Liver (tissue), 9 donors: ENCODE data around the gene ACOT7. TPM values are rescaled to one million over a fixed set of nuclear protein-coding genes. Genes with fewer than 3 reads are reported as not detected.

Experiments
- DNase-seq: peaks from one replicate; pipeline ENCODE4 v3.0.0-alpha.2; 2017; ENCODE audit warnings: low spot score
- H3K27ac ChIP-seq, 2 donors: one replicate each; pipeline ENCODE4 v1.7.0; 2013; ENCODE audit warnings: inconsistent platforms in 2 of 2, low read length in 2 of 2, control low read depth in 1 of 2, low read depth in 1 of 2, mild to moderate bottlenecking in 1 of 2
- H3K27me3 ChIP-seq, 4 donors: one replicate each; pipeline versions ENCODE4 v1.6.1 to v1.7.0; 2013; ENCODE audit warnings: low read length in 3 of 4, inconsistent platforms in 1 of 4, mild to moderate bottlenecking in 1 of 4, moderate library complexity in 1 of 4; ENCODE audit not compliant: control insufficient read depth in 4 of 4, insufficient read depth in 4 of 4
- H3K36me3 ChIP-seq, 4 donors: one replicate each; pipeline versions ENCODE4 v1.6.1 to v1.7.0; 2013; ENCODE audit warnings: low read length in 3 of 4, mild to moderate bottlenecking in 3 of 4, low read depth in 1 of 4, moderate library complexity in 1 of 4; ENCODE audit not compliant: control insufficient read depth in 4 of 4, insufficient read depth in 3 of 4
- H3K4me1 ChIP-seq, 4 donors: one replicate each; pipeline versions ENCODE4 v1.6.1 to v1.7.0; 2013; ENCODE audit warnings: low read length in 3 of 4, mild to moderate bottlenecking in 3 of 4, moderate library complexity in 1 of 4; ENCODE audit not compliant: control insufficient read depth in 4 of 4, insufficient read depth in 4 of 4
- H3K4me3 ChIP-seq, 3 donors: one replicate each; pipeline versions ENCODE4 v1.6.1 to v1.7.0; 2013; ENCODE audit warnings: low read length in 3 of 3, control low read depth in 1 of 3, low read depth in 1 of 3, mild to moderate bottlenecking in 1 of 3
- H3K9ac ChIP-seq, 2 donors: one replicate each; pipeline ENCODE4 v1.7.0; 2013; ENCODE audit warnings: low read length in 2 of 2, mild to moderate bottlenecking in 2 of 2, moderate library complexity in 2 of 2, control low read depth in 1 of 2, low read depth in 1 of 2
- H3K9me3 ChIP-seq, 4 donors: one replicate each; pipeline versions ENCODE4 v1.6.1 to v1.7.0; 2013; ENCODE audit warnings: low read length in 3 of 4; ENCODE audit not compliant: control insufficient read depth in 4 of 4
- ATF3 ChIP-seq: IDR thresholded peaks from 2 replicates; pipeline ENCODE4 v1.6.1; 2016; ENCODE audit warnings: antibody characterized with exemption
- CTCF ChIP-seq: fragments of 150-350 bp; IDR thresholded peaks from 2 replicates; pipeline ENCODE4 v1.5.1; 2017; ENCODE audit warnings: improper control_type of control experiment, low read depth, low read length; ENCODE audit not compliant: missing input control
- EGR1 ChIP-seq, 2 donors: IDR thresholded peaks; 2 replicates each; pipeline ENCODE4 v1.6.1; 2016 to 2018; ENCODE audit warnings: antibody characterized with exemption in 2 of 2, low read depth in 2 of 2
- FOXA1 ChIP-seq: IDR thresholded peaks from 2 replicates; pipeline ENCODE4 v1.6.1; 2016; ENCODE audit warnings: antibody characterized with exemption
- FOXA2 ChIP-seq: IDR thresholded peaks from 2 replicates; pipeline ENCODE4 v1.6.1; 2016; ENCODE audit warnings: antibody characterized with exemption
- GABPA ChIP-seq, 2 donors: IDR thresholded peaks in 1 of 2; conservative IDR thresholded peaks in 1 of 2; 2 replicates each; pipeline ENCODE4 v1.6.1; 2016; ENCODE audit warnings: antibody characterized with exemption in 2 of 2, mild to moderate bottlenecking in 1 of 2, moderate library complexity in 1 of 2
- HNF4A ChIP-seq, 2 donors: conservative IDR thresholded peaks; 2 replicates each; pipeline ENCODE4 v1.6.1; 2016; ENCODE audit warnings: antibody characterized with exemption in 2 of 2, mild to moderate bottlenecking in 2 of 2
- HNF4G ChIP-seq: IDR thresholded peaks from 2 replicates; pipeline ENCODE4 v1.6.1; 2016; ENCODE audit warnings: antibody characterized with exemption
- JUND ChIP-seq, 2 donors: IDR thresholded peaks; 2 replicates each; pipeline ENCODE4 v1.6.1; 2016; ENCODE audit warnings: antibody characterized with exemption in 2 of 2
- MAX ChIP-seq: IDR thresholded peaks from 2 replicates; pipeline ENCODE4 v1.6.1; 2016; ENCODE audit warnings: antibody characterized with exemption
- NR2F2 ChIP-seq: IDR thresholded peaks from 2 replicates; pipeline ENCODE4 v1.6.1; 2016; ENCODE audit warnings: antibody characterized with exemption
- RAD21 ChIP-seq, 2 donors: IDR thresholded peaks; 2 replicates each; pipeline ENCODE4 v1.6.1; 2016; ENCODE audit warnings: antibody characterized with exemption in 2 of 2, mild to moderate bottlenecking in 2 of 2
- REST ChIP-seq: IDR thresholded peaks from 2 replicates; pipeline ENCODE4 v1.6.1; 2016; ENCODE audit warnings: antibody characterized with exemption, mild to moderate bottlenecking
- RXRA ChIP-seq, 2 donors: IDR thresholded peaks; 2 replicates each; pipeline ENCODE4 v1.6.1; 2017 to 2018; ENCODE audit warnings: antibody characterized with exemption in 2 of 2, mild to moderate bottlenecking in 1 of 2
- SP1 ChIP-seq: IDR thresholded peaks from 2 replicates; pipeline ENCODE4 v1.6.1; 2018; ENCODE audit warnings: antibody characterized with exemption, mild to moderate bottlenecking
- TAF1 ChIP-seq: conservative IDR thresholded peaks from 2 replicates; pipeline ENCODE4 v1.6.1; 2016; ENCODE audit warnings: antibody characterized with exemption, mild to moderate bottlenecking
- YY1 ChIP-seq: IDR thresholded peaks from 2 replicates; pipeline ENCODE4 v1.6.1; 2016; ENCODE audit warnings: antibody characterized with exemption, mild to moderate bottlenecking
- ZBTB33 ChIP-seq: IDR thresholded peaks from 2 replicates; pipeline ENCODE4 v1.6.1; 2016; ENCODE audit warnings: antibody characterized with exemption
- WGBS: extraction: QIAGEN DNeasy Blood & Tissue Kit; methylation state at CpG from one replicate; pipeline ENCODE4 v1.1.7; 2013; 5-methylcytosine and 5-hydroxymethylcytosine counted together
- polyA plus RNA-seq, 2 donors: library from polyadenylated mRNA; stranded (reverse) in 1 of 2; unstranded in 1 of 2; fragments of 200-250 nt in 1 of 2; fragments of >200 nt in 1 of 2; fragmentation: Nextera tagmentation in 1 of 2; extraction: Ambion mirVana in 1 of 2; gene quantifications; one replicate each; pipeline versions ENCODE4 v1.2.1 to v1.2.3, GENCODE V29; 2013 to 2015
- total RNA-seq, 2 donors: library from RNA; depleted of rRNA; stranded (reverse); fragments of >200 nt; gene quantifications; one replicate each; pipeline ENCODE4 v1.2.3, GENCODE V29; 2014
- donor health status: healthy.
- donor health status: healthy.
- donor health status: healthy.
- donor health status: healthy.
- donor health status: healthy.

ACOT7 gene
- total and polyA plus RNA-seq, 4 donors, result 8.7 to 14.4 (median 10.4) TPM

GRCh38 chr1:6288026-6288425 lies 105.5 kb downstream of the ACOT7 start:
- Histone ChIP-seq H3K27ac (no peak overlapping the region), H3K36me3 (no peaks in the 10 kb centered on the region), H3K9ac (no peak overlapping the region), H3K4me3 (no peak overlapping the region), H3K4me1 (no peaks in the 10 kb centered on the region), H3K9me3 (no peaks in the 10 kb centered on the region), H3K27me3 (no peaks in the 10 kb centered on the region)
- no peak for DNase-seq
- TF ChIP-seq GABPA (IDR thresholded peaks at IDR 0.05 in 1 of 2, conservative IDR thresholded peaks at IDR 0.05 in 1 of 2) (no peak), FOXA1 (no peak), RXRA (IDR thresholded peaks at IDR 0.05) (no peak), EGR1 (IDR thresholded peaks at IDR 0.05; ENCODE audit: low read depth in 2 of 2) (no peak), MAX (no peak)
- WGBS, result 97% methylated on average over 14 of the region's 14 CpGs

- no peak for DNase-seq
- Histone ChIP-seq H3K4me3 (no peak overlapping the region), H3K36me3 (no peaks in the 10 kb centered on the region), H3K27ac (no peak overlapping the region), H3K9ac (no peak overlapping the region), H3K4me1 (no peaks in the 10 kb centered on the region), H3K9me3 (no peaks in the 10 kb centered on the region), H3K27me3 (no peaks in the 10 kb centered on the region)
- TF ChIP-seq REST, result no peak
- TF ChIP-seq CTCF, result no peak
- no peak for TF ChIP-seq TAF1
- no peak for TF ChIP-seq JUND (IDR thresholded peaks at IDR 0.05)
- no peak for TF ChIP-seq FOXA2
- no peak for TF ChIP-seq NR2F2
- no peak for TF ChIP-seq SP1
- TF ChIP-seq ATF3, result no peak
- TF ChIP-seq HNF4G, result no peak
- TF ChIP-seq HNF4A (conservative IDR thresholded peaks at IDR 0.05), result no peak
- TF ChIP-seq ZBTB33, result no peak
- no peak for TF ChIP-seq GABPA (IDR thresholded peaks at IDR 0.05 in 1 of 2, conservative IDR thresholded peaks at IDR 0.05 in 1 of 2)
- no peak for TF ChIP-seq FOXA1
- TF ChIP-seq YY1, result no peak
- TF ChIP-seq MAX, result no peak
- no peak for TF ChIP-seq RAD21 (IDR thresholded peaks at IDR 0.05)
- no peak for TF ChIP-seq RXRA (IDR thresholded peaks at IDR 0.05)
- WGBS, result 92% methylated on average over 10 of the region's 10 CpGs
Measured at GRCh38 chr1:6287431-6287886, 106.1 kb downstream of the ACOT7 start.
